ENCODE results near the gene PCOLCE2.
"Not testable (repeated sequence)": the region's sequence is repeated elsewhere in the genome, so short reads cannot be mapped to it uniquely, and the experiment has no call there.

Gene PCOLCE2

DNA sequence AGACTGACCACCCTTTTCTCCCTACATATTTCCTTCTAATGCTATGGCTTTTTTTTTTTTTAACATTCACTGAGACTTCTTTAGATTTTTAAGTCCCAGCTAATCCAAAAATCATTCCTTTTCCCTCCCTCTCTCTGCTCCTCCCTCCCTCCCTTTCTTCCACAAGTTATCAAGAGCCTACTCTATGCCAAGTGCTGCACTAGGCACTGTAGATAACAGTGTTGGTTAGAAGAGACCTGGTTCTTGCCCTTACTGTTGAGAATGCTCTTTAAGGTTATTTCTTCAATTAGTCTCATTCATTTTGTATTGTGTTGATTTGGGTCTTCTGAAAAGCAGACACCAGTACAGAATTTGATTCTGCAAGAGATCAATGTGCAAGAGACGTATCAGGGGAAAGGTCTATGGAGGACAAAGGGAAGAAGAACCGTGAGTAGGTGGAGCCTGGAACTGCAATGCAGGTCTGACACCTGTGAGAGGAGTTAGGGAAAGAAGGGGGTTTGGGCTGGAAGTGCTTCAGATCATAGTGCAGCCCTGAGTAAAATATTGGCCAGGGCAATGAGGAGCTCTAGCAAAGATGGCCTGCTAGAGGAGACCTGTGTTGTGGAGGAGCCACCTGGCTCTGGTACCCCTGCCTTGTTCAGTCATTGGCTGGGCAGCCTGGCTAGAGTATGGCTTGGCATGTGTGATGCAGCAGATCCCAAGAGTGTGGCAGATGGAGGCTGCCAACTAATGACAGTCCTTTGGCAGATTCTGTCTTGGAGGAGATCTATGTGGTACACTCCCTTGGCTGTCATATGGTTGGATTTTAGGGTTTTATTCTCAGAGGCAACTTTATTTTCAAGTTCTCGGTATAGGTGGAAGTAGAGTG is 9.7 kb upstream of the PCOLCE2 start:
- no peak for DNase-seq

GRCh38 chr3:142897807-142898206 is 8.9 kb upstream of the PCOLCE2 start:
- no peak for DNase-seq

DNA sequence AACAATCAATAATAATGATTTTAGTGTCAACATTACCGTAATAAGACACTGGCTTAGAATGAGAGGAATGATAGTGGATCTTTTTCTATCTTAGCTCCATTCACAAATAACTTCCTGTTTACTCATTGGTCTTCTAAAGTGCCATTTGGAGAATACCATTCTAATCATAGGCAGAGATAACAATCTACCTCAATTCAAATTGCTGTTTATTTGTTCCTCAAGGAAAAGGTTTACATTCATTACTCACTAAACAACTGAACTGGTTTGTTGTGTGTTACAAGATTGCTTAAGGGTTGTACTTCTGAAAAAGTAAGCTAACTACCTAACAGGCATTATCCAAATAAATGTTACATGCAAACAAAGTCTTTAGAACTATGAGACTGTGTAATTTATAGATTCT is 8.1 kb upstream of the PCOLCE2 start:
- no peak for DNase-seq

GRCh38 chr3:142896201-142896755 is 7.4 kb upstream of the PCOLCE2 start:
- DNase-seq = peak in 2 of 3 donors; percentile 45 to 54

- no peak for DNase-seq
Measured at GRCh38 chr3:142894493-142894892, 5.6 kb upstream of the PCOLCE2 start.

DNA sequence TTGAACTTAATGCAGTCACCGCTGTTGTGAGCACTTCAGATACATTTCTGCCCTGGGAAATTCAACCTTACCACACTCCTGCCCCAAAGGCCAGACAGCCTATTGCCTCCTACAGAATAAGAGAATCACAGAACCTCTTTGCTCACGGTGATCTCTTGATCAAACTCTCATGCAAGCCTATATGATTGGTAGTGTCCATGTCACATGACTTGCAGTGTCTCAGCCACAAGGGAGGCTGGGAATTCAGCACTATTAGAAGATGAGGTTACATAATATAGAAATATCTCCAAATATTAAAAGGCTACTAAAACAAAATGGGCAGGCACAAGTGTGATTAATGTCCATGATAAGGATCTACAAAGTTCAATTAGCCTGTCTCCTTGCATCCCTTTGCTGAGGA is 3.8 kb upstream of the PCOLCE2 start:
- DNase-seq = no peak

- no peak for DNase-seq
Measured at GRCh38 chr3:142890592-142890991, 1.7 kb upstream of the PCOLCE2 start.

DNA sequence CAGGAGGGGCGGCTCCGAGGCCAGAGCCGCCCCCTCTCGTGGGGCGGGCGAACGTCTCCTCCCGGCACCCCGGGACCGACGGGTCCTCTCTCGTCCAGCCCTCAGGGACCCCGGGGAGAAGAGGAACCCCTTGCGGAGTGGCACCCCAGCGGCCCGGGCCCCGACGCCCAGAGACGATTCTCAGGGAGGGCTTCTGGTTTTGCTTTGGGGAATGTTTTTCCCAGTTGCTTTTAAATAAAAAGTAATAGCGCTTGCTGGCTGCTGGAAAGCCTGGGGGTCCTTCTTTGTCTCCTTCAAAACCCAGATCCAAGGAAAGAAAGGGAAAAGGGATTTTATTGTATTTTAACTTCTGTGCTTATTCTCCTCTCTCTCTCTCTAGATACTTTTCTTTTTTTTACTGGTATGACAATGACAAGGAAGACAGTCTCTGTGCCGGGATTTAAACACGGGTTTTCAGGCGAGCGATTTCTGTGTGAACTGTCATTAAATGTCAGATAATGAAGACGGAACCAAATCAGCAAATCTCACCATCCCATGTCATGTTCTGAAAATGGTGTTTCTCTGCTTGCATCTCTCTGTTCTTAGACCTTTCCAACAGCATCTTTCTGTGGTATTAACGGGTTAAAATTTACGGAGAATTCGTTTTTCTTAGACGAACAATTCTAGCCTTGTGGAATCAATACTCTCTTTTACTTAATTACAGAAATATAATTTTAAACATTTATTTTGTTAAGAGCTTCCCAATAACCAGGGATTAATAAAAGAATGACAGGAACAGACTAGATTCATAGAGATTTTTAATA is 530 bp upstream of the PCOLCE2 start:
- no peak for DNase-seq

GRCh38 chr3:142888099-142888480 is 793 bp downstream of the PCOLCE2 start:
- DNase-seq = peak in 2 of 3 donors; percentile 23 to 33

GRCh38 chr3:142886940-142887339 is 1.9 kb downstream of the PCOLCE2 start:
- DNase-seq = peak; percentile 30 to 75 (median 64)

DNA sequence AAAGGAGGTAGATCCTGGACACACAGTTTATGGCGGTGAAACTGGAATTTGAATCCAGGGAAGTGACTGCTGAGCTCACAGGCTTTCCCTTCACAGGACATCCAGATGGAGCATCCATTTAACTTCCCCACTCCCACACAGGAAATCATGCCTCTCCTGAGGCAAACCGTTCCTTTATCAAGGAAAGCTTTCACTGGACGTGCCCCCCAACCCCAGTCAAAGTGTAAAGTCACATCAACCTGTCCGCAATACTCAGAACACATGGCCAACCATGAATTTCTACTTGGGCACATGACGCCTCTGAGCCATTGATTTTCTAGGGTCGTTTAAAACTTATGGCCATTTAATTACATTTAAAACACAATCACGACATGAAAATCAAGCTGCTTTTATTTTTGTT is 2.9 kb downstream of the PCOLCE2 start:
- no peak for DNase-seq

DNA sequence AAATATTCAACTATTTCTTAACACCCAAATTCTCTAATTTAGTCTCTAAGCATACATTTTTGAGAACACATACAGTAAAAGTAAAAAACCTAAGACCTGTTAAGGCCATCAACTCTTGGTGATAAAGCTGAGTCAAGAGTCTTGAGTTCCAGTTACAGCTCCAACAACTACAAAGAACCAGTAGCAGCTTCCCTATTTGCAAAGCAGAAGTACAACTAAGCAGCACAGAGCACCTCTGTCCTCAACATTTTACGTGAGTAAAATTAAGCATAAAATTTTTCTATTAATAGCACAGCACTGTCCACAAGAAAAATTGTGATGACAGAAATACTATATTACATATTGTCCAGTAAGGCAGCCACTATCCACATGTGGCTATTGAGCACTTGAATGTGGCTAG is 4.4 kb downstream of the PCOLCE2 start:
- peak; percentile 21 to 38 (median 32) for DNase-seq

DNA sequence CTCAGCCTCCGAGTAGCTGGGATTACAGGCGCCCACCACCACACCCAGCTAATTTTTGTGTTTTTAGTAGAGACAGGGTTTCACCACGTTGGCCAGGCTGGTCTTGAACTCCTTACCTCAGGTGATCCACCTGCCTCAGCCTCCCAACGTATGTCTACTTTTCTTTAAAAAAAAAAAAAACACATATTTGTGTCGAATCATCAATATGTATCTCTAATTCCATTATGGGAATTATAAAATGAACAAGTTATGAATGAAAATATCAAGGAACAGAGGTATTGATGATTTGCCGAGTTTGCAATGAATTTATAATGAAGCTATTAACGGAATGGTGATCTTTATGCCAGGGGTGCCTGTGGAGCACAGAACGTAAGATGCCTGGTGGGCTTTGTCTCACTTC is 5.3 kb downstream of the PCOLCE2 start:
- not testable (repeated sequence) for DNase-seq

GRCh38 chr3:142881445-142882224 is 7.2 kb downstream of the PCOLCE2 start:
- no peak for DNase-seq

- DNase-seq = no peak
Measured at GRCh38 chr3:142878649-142879300, 10.1 kb downstream of the PCOLCE2 start.

GRCh38 chr3:142876417-142876816 is 12.5 kb downstream of the PCOLCE2 start:
- DNase-seq = no peak

DNA sequence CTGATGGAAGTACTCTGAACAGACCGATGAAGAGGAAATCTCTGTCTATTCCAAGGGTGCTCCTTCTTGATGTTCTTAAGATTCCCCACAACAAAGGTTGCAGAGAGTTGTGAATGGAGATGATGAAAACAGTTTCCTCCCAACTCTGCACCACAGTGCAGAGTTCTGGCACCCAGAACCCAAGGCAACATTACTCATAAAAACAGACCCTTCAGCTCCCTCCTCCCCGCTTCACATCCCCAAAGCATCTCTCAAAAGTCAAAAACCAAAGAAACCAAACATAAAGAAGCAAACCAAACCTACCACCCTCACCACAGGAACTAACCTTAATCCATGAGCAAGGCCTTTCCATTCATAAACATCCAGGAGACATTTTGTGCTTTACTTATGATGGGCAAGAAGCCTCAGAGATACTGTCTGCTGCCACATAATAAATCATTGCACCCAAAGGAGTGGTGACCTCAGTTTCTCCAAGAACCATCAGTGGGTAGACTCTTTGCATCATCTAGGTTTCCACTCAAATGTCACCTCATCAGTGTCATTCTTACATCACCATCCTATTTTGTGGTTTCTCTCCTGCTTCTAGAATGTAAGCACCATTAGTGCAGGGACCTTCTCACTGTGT is 13.2 kb downstream of the PCOLCE2 start:
- peak in 1 of 3 donors; percentile 28 for DNase-seq

DNA sequence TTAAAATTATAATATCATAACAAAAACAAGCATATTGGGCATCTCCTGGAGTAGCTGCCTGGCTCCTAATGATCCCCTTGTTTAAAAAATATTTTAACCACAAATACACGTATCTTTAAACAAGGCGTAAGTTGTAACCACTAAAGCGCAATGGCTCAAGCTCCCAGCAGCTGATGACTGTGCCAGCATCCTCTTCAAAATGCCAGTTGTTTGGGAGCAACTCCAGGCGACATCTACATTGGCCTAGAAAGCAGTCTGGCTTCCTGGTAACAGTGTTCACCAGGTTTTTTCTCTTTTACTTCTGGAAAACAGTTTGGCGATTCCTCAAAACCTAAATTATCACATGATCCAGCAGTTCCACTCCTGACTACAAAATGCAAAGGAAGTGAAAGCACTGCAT is 13.8 kb downstream of the PCOLCE2 start:
- no peak for DNase-seq

GRCh38 chr3:142868382-142868781 is 20.5 kb downstream of the PCOLCE2 start:
- not testable (repeated sequence) for DNase-seq

DNA sequence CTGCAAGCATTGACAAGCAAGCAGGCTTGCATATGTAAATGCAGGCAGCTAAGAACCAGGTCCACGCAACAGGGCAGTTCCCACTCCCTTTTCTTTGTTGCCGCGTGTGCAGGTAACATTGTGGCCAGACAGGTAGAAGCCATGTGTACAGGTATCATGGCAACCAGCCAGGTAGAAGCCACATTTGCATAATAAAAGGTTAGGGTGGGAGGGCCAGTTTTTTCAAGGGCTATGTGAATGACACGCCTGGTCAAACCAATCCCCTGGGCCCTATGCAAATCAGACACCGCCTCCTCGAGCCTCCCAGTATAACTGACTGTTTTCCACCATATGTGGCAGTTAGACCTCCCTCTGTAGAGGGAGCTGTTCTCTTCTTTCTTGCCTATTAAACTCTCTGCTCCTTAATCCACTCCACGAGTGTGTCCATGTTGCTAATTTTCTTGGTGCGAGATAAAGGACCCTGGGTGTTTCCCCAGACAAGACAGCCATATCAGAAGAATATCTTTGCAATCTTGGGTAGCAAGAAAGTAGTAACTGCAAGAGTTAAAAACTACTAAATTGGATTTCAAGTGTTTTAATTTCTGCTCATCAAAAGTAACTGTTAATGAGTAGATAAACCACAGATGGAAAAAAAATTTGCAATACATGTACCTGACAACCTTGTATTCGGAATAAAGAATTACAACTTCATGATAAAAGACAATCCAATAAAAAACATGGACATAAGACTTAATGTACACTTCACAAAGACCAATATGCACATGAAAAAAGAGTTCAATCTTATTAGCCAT is 21.8 kb downstream of the PCOLCE2 start:
- no peak for DNase-seq

Data from suppressor macrophage treated with lipopolysaccharide for 1 hour (primary cell).